ENCODE results near the gene MPND. TPM values are rescaled to one million over a fixed set of nuclear protein-coding genes. Genes with fewer than 3 reads are reported as not detected.
A peak's percentile ranks its signal among the peaks of the same experiment; 100 is the strongest.

Gene MPND
- polyA plus RNA-seq, 1 of the 3 experiments (the other 2 are of a cell fraction) = 21.3 TPM

DNA sequence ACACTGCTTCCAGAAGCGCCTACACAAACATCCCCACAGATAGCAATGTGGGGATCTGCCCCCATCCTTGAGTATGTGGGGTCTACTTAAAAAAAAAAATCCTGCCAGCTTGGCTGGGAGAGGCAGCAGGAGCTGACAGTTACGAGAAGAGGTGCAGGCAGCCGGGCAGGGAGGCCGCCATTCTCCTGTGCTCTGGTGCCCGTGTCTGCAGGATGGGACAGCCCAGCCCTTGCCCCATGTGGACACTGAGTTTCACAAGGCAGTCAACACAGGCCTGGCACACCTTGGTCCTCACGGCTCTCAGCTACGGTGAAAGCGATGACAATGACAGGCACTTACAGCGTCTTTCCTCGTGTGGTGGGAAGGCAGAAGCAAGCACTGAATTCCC lies 24.0 kb downstream of the MPND start:
- Histone ChIP-seq H3K36me3 (replicated peaks in 1 of 2; ENCODE audit: control insufficient read depth in 1 of 2, insufficient read depth in 2 of 2, low read length in 1 of 2) (peaks cover 0 to 29% of the 10 kb centered on the region in 2 experiments), H3K4me3 (ENCODE audit: low read depth in 2 of 2, low read length in 1 of 2) (no peak overlapping the region), H3F3A (replicated peaks; ENCODE audit: insufficient read depth) (peaks cover 3% of the 10 kb centered on the region), H3K27me3 (ENCODE audit: insufficient read depth) (no peaks in the 10 kb centered on the region), H3K4me2 (no peak overlapping the region), H3K9me3 (no peaks in the 10 kb centered on the region), H2AFZ (ENCODE audit: low read depth) (no peak overlapping the region), H3K27ac (ENCODE audit: low read depth in 2 of 2, low read length in 1 of 2) (no peak overlapping the region; a peak in 1 of 4 replicates), H3K79me2 (ENCODE audit: insufficient read depth) (peaks cover 51% of the 10 kb centered on the region), H4K20me1 (ENCODE audit: insufficient read depth) (peaks cover 11% of the 10 kb centered on the region; the same call in 1 of the 2 replicates), H3K4me1 (ENCODE audit: control insufficient read depth in 1 of 2, insufficient read depth in 2 of 2, low read depth in 1 of 2, low read length in 1 of 2) (peaks cover 7 to 25% of the 10 kb centered on the region in 2 experiments; a peak in 2 of 4 replicates), H3K9ac (no peak overlapping the region), H3K9me2 (no peaks in the 10 kb centered on the region)
- DNase-seq = no peak
- POLR2A ChIA-PET = no interaction called here
- CTCF ChIA-PET = interaction anchor here (0.6 to 8.5 kb wide), 4 partner anchors 9 to 33 kb away, joined by 3 to 84 read pairs (median 9); partner anchors contain the start of gene SH3GL1
- 98% methylated on average over 4 of the region's 10 CpGs for WGBS (ENCODE audit: low lambda C conversion rate)
- TF ChIP-seq CHD2 (IDR thresholded peaks at IDR 0.05; ENCODE audit: low read length, partially characterized antibody) = no peak
- TF ChIP-seq, protein P1, sequence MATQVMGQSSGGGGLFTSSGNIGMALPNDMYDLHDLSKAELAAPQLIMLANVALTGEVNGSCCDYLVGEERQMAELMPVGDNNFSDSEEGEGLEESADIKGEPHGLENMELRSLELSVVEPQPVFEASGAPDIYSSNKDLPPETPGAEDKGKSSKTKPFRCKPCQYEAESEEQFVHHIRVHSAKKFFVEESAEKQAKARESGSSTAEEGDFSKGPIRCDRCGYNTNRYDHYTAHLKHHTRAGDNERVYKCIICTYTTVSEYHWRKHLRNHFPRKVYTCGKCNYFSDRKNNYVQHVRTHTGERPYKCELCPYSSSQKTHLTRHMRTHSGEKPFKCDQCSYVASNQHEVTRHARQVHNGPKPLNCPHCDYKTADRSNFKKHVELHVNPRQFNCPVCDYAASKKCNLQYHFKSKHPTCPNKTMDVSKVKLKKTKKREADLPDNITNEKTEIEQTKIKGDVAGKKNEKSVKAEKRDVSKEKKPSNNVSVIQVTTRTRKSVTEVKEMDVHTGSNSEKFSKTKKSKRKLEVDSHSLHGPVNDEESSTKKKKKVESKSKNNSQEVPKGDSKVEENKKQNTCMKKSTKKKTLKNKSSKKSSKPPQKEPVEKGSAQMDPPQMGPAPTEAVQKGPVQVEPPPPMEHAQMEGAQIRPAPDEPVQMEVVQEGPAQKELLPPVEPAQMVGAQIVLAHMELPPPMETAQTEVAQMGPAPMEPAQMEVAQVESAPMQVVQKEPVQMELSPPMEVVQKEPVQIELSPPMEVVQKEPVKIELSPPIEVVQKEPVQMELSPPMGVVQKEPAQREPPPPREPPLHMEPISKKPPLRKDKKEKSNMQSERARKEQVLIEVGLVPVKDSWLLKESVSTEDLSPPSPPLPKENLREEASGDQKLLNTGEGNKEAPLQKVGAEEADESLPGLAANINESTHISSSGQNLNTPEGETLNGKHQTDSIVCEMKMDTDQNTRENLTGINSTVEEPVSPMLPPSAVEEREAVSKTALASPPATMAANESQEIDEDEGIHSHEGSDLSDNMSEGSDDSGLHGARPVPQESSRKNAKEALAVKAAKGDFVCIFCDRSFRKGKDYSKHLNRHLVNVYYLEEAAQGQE (IDR thresholded peaks at IDR 0.05; ENCODE audit: low read depth, low read length) = no peak
- no peak for TF ChIP-seq GABPA (IDR thresholded peaks at IDR 0.05; ENCODE audit: low read depth)
- TF ChIP-seq, protein P2, sequence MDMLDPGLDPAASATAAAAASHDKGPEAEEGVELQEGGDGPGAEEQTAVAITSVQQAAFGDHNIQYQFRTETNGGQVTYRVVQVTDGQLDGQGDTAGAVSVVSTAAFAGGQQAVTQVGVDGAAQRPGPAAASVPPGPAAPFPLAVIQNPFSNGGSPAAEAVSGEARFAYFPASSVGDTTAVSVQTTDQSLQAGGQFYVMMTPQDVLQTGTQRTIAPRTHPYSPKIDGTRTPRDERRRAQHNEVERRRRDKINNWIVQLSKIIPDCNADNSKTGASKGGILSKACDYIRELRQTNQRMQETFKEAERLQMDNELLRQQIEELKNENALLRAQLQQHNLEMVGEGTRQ (IDR thresholded peaks at IDR 0.05; ENCODE audit: borderline replicate concordance, low read depth, low read length) = no peak
- no peak for TF ChIP-seq YY1 (IDR thresholded peaks at IDR 0.05; ENCODE audit: low read depth)
- TF ChIP-seq GATA2 (CRISPR knock-in tag; IDR thresholded peaks at IDR 0.05) = no peak
- TF ChIP-seq FOXM1 (IDR thresholded peaks at IDR 0.05; ENCODE audit: low read depth) = no peak

DNA sequence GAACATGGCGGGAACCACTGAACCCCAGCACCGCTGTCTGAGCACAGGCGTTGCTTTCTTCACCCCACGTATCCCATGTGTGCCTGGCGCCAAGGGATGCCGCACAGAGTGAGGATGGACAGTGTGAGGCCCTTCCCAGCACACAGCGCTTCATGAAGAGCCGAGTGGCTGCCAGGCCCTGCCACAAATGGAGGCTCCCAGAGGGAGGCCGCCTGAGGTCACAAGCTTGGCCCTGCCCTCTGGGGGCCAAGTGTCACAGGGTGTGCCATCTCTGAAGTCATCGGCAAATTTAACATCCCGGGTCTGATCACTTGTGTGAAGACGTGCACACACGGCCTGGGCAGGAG lies 24.4 kb downstream of the MPND start:
- Histone ChIP-seq H3K27ac (ENCODE audit: low read depth in 2 of 2, low read length in 1 of 2) (peak overlapping the region in 1 of 2 experiments; percentile 64; a peak in 1 of 4 replicates), H3F3A (replicated peaks; ENCODE audit: insufficient read depth) (peaks cover 3% of the 10 kb centered on the region), H3K9me2 (no peaks in the 10 kb centered on the region), H3K9ac (no peak overlapping the region), H3K4me1 (ENCODE audit: control insufficient read depth in 1 of 2, insufficient read depth in 2 of 2, low read depth in 1 of 2, low read length in 1 of 2) (peaks cover 7 to 30% of the 10 kb centered on the region in 2 experiments; a peak in 2 of 4 replicates), H3K4me2 (no peak overlapping the region), H3K36me3 (replicated peaks in 1 of 2; ENCODE audit: control insufficient read depth in 1 of 2, insufficient read depth in 2 of 2, low read length in 1 of 2) (peaks cover 0 to 25% of the 10 kb centered on the region in 2 experiments), H3K79me2 (ENCODE audit: insufficient read depth) (peaks cover 56% of the 10 kb centered on the region), H3K27me3 (ENCODE audit: insufficient read depth) (no peaks in the 10 kb centered on the region), H2AFZ (ENCODE audit: low read depth) (no peak overlapping the region), H4K20me1 (ENCODE audit: insufficient read depth) (peaks cover 11% of the 10 kb centered on the region; the same call in 1 of the 2 replicates), H3K9me3 (no peaks in the 10 kb centered on the region), H3K4me3 (ENCODE audit: low read depth in 2 of 2, low read length in 1 of 2) (no peak overlapping the region)
- DNase-seq = no peak
- ChIA-PET CTCF (interaction anchor here (0.6 to 8.5 kb wide), 5 partner anchors 9 to 33 kb away, joined by 3 to 84 read pairs (median 6); partner anchors contain the start of gene SH3GL1), POLR2A (no interaction called here)
- 78% methylated on average over 4 of the region's 13 CpGs for WGBS (ENCODE audit: low lambda C conversion rate)
- TF ChIP-seq CHD2 (IDR thresholded peaks at IDR 0.05; ENCODE audit: low read length, partially characterized antibody) (no peak), TEAD4 (IDR thresholded peaks at IDR 0.05; ENCODE audit: borderline replicate concordance, insufficient read depth) (no peak), POLR2AphosphoS5 (IDR thresholded peaks at IDR 0.05; ENCODE audit: low read depth, low read length) (no peak), FOSL2 (IDR thresholded peaks at IDR 0.05; ENCODE audit: borderline replicate concordance, low read depth) (no peak), GABPA (IDR thresholded peaks at IDR 0.05; ENCODE audit: low read depth) (no peak), RXRA (IDR thresholded peaks at IDR 0.05; ENCODE audit: borderline replicate concordance, low read depth) (no peak), TCF12 (IDR thresholded peaks at IDR 0.05) (no peak), YY1 (IDR thresholded peaks at IDR 0.05; ENCODE audit: low read depth) (no peak)
- TF ChIP-seq, protein P3, sequence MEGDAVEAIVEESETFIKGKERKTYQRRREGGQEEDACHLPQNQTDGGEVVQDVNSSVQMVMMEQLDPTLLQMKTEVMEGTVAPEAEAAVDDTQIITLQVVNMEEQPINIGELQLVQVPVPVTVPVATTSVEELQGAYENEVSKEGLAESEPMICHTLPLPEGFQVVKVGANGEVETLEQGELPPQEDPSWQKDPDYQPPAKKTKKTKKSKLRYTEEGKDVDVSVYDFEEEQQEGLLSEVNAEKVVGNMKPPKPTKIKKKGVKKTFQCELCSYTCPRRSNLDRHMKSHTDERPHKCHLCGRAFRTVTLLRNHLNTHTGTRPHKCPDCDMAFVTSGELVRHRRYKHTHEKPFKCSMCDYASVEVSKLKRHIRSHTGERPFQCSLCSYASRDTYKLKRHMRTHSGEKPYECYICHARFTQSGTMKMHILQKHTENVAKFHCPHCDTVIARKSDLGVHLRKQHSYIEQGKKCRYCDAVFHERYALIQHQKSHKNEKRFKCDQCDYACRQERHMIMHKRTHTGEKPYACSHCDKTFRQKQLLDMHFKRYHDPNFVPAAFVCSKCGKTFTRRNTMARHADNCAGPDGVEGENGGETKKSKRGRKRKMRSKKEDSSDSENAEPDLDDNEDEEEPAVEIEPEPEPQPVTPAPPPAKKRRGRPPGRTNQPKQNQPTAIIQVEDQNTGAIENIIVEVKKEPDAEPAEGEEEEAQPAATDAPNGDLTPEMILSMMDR (IDR thresholded peaks at IDR 0.05) = no peak
- TF ChIP-seq, protein P4, sequence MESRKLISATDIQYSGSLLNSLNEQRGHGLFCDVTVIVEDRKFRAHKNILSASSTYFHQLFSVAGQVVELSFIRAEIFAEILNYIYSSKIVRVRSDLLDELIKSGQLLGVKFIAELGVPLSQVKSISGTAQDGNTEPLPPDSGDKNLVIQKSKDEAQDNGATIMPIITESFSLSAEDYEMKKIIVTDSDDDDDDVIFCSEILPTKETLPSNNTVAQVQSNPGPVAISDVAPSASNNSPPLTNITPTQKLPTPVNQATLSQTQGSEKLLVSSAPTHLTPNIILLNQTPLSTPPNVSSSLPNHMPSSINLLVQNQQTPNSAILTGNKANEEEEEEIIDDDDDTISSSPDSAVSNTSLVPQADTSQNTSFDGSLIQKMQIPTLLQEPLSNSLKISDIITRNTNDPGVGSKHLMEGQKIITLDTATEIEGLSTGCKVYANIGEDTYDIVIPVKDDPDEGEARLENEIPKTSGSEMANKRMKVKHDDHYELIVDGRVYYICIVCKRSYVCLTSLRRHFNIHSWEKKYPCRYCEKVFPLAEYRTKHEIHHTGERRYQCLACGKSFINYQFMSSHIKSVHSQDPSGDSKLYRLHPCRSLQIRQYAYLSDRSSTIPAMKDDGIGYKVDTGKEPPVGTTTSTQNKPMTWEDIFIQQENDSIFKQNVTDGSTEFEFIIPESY (IDR thresholded peaks at IDR 0.05; ENCODE audit: borderline replicate concordance, low read depth) = no peak
